HG03457 (cell line): ENCODE measurements around the gene SEMG1.

Experiments
- ATAC-seq: cut with Tn5 transposase; IDR thresholded peaks from one replicate; pipeline ENCODE4 v1.9.1; 2021; ENCODE audit warnings: moderate number of reproducible peaks; ENCODE audit not compliant: unreplicated experiment

Gene SEMG1, protein sequence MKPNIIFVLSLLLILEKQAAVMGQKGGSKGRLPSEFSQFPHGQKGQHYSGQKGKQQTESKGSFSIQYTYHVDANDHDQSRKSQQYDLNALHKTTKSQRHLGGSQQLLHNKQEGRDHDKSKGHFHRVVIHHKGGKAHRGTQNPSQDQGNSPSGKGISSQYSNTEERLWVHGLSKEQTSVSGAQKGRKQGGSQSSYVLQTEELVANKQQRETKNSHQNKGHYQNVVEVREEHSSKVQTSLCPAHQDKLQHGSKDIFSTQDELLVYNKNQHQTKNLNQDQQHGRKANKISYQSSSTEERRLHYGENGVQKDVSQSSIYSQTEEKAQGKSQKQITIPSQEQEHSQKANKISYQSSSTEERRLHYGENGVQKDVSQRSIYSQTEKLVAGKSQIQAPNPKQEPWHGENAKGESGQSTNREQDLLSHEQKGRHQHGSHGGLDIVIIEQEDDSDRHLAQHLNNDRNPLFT

DNA sequence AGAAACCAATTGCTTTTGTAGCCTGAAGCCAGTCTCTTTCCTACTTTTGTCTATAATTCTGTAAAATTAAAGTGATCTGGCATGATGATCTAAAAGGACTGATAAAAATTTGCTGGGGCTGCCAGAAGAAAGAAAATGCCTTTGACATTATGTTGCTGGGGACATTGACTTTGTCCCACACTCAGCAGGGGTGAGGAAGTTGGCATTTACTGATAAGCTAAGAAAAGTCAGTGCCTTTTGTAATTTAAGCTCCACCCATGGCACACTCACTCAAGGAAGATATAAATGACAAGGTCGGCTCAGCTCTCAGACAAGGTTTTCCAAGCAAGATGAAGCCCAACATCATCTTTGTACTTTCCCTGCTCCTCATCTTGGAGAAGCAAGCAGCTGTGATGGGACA is at the start of gene SEMG1:
SEMG1 (plus strand) TSS at position 309 of the 400 bp plus-strand sequence; CDS start at position 330, 21 bp downstream.
- no peak for ATAC-seq

DNA sequence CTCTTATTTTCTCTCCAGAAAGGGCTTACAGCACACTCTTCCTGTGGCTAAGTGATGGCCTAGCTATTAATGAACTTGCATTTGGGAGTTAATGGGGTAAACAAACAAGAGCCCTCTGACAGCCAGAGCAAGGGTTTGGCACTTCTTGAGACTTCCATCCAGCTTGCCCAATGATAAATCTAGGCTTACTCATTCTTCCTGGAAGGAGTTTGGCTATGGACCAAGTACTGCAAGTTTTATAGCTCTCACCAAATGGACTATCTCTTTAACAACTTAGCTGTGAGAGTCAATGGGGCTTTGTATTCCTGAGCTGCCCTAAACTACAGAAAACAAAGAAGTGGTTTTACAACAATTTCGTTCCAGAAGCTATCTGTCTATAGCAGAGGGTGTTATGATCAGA is 48.9 kb upstream of the SEMG1 start:
- no peak for ATAC-seq

DNA sequence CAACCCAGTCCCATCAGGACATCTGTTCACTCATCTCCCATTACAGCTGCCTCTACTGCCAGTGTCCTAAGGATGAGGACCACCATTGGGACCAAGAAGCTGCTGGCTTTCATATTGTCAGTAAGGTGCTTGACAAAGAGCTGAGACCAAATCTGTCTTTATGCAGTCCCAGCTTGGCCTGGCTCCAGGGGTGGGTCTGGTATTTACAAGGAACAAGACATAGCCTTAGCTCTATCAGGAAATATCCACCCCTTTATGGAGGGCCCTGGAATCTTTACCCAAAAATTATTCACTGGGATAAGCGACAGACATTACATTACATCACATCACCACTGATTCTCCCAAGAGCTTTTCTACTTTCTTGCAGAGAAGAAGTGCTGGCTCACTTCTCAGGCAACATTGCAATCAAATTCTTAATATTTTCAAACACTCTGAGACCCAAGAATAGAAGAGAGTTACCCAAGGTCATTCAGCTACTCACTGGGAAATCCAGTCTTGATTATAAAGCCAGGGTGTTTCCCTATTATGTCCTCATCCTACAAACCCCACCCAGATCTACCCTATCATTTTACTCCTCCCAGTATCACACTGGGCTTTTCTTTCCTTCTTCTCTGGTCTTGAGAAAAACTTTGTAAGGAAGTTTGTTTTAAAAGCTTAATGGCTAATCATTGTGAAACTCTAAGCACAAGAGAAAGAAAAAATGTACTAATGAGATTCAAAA is 43.6 kb upstream of the SEMG1 start:
- no peak for ATAC-seq

DNA sequence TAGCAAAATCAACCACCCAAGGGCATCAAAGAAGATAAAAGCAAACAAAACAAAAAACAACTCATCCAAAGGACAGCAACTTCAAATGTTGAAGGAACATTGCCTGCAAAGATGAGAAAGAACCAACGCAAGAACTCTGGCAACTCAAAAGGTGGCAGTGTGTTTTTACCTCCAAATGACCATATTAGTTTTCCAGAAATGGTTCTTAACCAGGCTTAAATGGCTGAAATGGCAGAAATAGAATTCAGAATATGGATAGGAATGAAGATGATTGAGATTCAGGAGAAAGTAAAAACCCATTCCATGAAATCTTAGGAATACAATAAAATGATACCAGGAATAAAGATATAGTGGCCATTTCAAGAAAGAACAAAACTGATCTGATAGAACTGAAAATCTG is 41.9 kb upstream of the SEMG1 start:
- ATAC-seq, result no peak

DNA sequence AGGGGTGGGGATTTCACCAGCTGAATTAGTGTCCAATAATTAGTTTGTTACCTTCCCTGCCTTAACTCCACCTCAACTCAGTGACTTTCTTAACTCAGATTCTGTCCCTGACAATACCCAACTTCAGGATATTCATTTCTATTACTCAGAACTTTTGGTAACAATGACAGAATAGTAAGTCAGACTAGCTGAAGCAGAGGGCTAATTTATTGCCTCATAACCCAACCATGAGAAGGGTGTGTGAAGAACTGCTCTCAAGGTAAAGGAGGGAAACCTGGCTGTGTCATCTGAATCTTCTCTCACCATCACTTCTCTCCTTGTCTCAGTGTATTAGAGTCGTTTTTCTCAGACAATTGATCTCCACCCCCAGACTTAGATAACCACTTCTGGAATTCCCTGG is 33.3 kb upstream of the SEMG1 start:
- ATAC-seq, result no peak

DNA sequence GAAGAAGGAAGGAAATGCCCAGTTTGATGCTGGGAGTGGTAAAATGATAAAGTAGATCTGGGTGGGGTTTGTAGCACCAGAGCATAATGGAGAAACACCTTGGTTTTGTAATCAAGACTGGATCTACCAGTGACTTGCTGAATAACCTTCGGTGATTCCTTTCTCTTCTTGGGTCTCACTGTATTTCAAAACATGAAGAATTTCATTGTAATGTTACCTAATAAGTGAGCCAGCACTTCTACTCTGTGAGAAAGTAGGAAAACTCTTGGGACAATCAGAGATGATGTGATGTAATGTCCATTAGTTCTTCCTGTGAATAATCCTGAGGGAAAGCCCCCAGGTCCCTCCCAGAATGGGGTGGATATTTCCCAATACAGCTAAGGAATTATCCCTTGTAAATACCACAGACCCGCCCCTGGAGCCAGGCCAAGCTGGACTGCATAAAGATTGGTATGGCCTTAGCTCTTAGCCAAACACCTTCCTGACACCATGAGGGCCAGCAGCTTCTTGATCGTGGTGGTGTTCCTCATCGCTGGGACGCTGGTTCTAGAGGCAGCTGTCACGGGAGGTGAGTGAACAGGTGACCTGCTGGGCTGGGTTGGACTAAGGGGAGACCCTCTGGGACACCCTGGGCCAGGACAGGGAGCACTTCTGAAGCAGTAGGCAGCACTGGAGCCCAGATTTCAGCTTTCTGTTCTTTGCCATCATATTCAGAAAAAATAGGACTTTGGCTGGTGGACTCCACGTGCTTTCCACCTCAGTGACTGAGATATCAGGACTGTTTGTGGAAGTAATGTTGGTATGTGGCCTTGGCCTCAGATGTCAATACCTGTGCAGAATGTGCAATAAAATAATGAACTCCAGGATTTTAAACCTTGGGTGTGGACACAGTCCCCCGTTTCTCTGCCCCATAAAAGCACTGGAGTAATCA is 32.1 kb upstream of the SEMG1 start, which contains the start of gene PI3:
PI3 (plus strand) TSS at position 469 of the 931 bp plus-strand sequence; CDS start at position 490, 21 bp downstream.
- ATAC-seq, result no peak

DNA sequence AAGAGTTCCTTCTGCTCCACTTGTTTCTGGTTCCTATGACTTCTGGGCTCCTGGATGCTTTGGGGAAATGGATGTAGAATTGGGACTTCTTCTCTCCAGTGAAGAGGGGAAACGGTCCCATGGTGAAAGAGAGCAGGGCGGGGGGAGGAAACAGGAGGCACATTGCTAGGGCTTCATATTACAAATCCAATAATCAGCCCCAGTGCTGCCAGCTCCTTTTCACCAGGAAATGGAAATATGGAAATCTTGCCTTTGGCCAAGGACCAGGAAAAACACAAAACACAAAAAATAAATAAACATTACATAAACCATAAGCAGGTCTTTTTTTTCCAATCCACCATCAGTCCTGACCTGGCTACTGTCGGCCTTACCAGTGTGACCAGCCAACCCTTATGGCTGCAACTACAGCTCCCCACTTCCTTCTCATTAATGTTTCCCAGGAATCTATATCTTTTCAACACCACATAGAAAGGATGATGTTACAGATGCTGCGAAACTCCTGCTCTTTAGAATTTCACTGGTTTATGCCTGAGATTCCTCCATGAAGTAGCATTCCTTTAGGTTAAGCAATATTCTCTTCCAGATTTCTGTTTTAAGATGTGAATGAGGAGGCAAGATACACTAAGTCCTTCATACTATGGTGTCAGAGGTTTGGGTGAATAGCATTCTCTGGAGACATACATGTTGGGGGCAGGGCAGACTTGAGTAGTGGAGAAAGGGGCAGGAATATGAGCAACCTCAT is 30.1 kb upstream of the SEMG1 start:
- no peak for ATAC-seq

DNA sequence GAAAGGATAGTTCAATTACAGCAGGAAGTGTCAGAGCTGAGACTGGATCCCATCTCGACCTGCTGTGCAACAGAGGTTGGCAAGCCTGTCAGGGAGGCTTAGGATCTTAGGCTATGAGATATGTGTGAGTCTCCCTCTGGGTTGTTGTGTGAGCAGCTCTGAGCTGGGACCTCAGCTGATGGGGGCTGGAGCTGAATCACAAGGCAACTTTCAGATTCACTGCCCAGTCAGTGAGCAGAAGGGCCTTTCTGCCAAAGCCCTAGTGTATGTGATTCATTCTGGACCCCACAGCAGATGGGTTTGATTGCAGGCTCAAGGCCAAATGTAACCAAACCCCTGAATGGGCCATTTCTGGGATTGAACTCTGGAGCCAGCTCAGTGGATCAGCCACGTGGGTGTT is 27.7 kb upstream of the SEMG1 start:
- ATAC-seq, result no peak

DNA sequence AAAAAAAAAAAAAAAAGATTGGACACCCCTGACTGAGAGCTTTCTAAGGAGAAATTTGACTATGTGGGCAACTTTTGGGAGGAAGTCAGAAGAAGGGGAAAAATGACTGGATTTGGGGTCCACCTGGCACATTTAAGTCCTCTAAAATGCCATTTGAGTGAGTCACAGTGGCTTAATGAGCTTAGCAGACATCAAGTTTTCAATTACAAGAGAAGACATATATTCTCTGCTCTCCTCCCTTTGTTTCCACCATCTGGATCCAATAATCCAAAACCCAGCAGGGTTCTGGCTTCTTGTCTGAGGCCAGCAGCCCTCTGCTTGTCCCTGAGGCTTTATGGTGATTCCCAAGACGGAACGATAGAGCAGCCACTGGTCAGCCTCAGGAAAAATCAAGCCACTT is 25.2 kb upstream of the SEMG1 start:
- no peak for ATAC-seq

DNA sequence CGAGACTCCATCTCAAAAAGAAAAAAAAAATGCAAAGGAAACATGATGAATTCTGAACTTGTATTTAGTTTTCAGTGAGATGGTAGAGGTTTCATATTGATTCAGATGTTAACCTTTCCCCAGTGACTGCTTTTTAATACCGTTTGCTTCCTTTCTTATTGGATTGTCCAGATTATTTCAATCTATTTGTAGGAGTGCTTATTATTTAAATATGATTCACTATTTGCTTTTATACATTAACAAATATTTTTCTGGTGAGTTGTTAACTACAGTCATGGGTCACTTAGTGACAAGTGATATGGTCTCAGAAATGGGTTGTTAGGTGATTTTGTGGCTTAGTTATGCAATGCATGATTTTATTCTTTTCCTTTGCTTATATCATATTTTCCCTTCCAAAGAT is 23.7 kb upstream of the SEMG1 start:
- ATAC-seq, result no peak

DNA sequence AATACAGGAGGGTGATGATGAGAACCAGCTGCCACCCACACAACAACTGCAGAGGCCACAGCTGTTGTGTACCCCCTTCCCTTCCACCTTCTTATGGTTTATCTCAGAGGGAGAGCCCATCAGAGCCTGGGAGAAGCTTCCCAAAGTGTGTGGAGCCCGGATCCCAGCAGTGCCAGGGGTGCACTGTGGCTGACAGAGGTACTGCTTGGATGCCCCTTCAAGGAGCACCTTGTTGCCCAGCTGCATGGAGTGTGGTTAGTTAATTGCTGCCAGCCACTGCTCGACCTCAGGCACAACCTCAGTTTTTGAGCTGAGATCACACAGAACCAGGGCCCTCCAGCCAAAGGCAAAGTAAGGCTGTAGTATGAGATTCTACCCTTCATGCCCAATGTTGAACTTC is 19.1 kb upstream of the SEMG1 start:
- no peak for ATAC-seq

DNA sequence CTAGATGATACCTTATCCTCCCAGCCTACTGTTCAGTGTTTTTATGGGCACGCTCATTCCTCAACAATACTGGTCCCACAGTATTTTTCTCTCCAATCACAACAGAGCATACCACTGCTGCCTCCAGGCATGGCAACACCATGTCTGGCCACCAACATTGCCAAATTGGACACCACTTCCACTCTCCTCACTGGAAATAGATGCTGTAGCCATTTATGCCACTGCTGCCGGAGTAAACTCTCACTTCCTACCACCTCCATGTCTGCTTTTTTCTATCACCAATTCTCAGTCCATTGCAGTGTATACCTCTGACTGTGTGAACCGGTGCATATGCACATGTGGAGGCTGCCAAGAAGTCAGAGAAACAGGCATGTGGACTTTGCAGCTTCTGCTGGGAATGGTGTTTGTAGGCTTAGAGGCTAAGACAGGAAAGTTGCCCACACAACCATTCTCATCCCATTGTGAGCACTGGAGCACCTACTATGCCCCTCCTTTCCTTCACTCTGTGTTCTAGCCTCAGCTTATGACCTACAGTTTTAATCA is 17.7 kb upstream of the SEMG1 start:
- no peak for ATAC-seq

DNA sequence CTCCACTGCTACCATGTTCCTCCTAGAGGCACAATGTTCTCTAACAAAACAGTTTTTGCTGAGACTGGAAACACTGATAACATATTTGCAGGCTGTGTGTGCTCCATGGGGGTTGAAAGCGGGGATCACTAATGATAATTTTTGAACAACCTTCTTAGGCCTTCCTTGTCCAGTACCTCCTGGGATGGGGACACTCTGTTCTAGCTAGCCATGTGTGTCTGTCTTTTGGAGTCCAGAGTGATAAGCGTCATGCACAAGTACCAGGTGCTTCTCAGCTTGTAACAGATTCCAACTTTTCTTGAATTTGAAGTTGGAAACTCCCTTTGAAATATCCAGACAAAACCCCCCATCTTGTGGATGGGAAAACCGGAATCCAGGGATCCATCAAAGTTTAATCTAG is 17.0 kb upstream of the SEMG1 start:
- no peak for ATAC-seq

DNA sequence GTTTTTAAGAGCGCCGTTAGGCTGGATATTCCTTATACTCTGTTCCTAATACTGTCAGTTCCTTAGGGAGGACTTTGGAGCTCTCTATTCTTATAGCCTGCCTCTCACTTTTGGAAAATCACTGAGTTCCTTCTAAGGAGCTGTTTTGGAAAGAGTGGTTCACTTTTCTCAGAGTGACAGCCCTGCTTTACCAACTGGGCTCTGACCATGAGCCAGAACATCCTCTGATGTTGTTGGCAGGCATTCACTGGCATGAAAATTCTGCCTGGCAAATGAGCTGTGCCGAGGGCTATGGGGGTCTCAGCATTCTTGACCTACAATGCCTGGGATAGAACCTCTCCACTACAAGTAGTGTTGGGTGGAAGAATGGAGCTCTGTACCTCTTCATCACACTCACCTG is 14.9 kb upstream of the SEMG1 start:
- no peak for ATAC-seq

DNA sequence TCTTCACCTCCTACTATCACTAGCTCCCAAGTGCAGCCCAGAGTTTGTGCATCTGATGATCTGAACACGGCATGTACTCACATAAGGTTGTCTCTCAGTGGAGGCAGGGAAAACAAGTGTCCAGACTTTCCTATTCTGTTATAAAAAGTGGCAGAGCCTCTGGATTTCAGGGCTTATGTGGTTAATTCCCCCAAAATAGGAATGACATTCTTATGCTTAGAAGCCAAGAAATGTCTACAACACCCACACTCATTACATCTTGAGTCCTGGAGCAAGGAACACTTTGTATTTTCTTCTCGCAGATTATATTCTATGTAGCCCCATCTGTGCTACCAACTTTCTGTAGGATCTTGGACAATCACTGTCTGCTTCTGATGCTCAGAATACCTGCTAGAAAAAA is 13.5 kb upstream of the SEMG1 start:
- ATAC-seq, result no peak

DNA sequence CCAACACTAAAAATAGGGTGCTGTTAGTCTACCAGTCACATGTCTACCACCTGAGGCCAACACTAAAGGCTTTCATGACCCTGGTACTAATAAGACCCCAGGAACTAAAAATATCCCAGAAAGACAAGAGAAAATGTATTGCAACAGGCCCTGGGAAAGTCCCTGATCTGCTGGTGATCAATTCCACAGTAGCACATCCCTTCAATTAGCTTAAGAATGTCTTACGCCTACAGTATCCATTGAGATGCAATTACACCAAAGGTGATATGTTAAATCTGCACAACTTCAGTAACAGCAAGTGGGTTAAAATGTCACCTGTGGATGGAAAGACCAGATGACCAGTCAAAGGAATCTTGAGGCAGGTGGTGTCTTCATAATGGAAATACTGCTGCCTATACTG is 3.1 kb downstream of the SEMG1 start:
- no peak for ATAC-seq

DNA sequence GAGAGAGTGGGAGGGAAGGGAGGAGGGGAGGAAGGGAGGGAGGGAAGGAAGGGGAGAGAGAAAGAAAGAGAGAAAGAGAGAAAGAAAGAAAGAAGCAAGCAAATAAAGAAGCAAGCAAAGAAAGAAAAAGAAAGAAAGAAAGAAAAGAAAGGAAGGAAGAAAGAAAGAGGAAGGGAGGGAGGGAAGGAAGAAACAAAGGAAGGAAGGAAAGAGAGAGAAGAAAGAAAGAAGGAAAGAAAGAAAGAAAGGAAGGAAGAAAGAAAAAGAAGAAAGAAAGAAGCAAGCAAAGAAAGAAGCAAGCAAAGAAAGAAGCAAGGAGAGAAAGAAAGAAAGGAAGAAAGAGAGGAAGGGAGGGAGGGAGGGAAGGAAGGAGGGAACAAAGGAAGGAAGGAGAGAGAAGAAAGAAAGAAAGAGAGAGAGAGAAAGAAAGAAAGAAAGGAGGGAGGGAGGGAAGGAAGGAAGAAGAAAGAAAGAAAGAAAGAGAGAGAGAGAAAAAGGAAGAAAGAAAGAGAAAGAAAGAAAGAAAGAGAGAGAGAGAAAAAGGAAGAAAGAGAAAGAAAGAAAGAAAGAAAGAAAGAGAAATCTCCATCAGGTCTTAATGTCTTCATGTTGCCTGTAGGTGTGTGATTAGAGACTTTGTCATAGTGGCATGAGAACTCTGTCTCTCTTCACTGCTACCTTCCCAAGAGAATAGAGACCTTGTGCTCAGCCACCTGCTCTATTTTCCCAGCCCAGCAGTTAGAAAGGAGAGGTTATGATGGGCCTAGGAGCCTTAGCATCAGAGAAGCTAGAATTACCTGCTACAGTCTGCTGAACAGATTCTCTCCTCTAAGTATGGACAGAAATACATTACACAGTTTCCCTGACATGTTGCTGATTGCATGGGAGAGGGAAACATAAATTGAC is 5.0 kb downstream of the SEMG1 start:
- no peak for ATAC-seq

DNA sequence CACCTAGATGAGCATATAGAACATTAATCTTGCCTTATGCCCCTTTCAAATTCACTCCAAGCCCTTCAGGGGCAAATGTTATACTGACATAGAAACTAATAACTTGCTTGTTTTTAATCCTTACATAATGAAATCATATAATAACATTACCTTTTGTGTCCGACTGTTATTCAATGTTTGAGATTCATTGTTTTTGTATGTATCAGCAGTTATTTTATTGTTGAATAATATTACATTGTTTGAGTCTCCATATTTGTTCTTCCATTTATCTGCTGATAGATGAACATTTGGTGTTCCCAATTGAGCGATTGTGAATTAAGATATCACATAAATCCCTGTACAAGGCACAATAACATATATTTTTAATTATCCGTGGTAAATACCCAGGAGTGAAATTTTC is 6.0 kb downstream of the SEMG1 start:
- ATAC-seq, result no peak

DNA sequence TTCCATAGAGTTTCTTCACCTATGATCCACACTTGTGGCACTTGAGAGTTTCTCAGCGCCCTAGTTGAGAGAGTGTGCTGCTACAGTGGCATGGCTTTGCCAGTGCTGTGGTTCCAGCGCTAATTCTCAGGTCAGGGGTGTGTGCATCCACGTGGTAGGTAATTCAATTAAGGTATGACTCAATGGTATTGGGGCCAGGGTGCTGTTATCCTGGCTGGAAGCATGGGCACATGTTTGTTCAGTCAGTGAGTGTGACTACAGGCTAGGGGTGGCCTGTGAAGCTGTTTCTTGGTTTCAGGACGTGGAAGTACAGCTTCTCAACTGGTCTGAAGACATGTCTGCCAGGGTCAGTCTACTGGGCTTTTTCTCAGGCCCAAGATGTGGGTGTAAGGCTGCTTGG is 11.3 kb downstream of the SEMG1 start:
- no peak for ATAC-seq
